Head of caudate nucleus (tissue), 42 donors: Measurements from ENCODE around the gene SDF4.
A peak's percentile ranks its signal among the peaks of the same experiment; 100 is the strongest.

Source experiments
- DNase-seq, 42 donors: peaks; one replicate each; pipeline versions ENCODE4 v3.0.0 to v3.0.0-alpha.2; 2020 to 2021; ENCODE audit warnings: mixed read lengths in 7 of 42
- intact Hi-C: fragments of 100-400 bp; cut with DNase I; formaldehyde crosslinking; loops from one replicate; pipeline ENCODE4 v1.15.0; 2022

SDF4 gene

GRCh38 chr1:1218524-1219200, 13.1 kb downstream of the SDF4 start:
- no peak for DNase-seq
- intact Hi-C loops: no loop called here

DNA sequence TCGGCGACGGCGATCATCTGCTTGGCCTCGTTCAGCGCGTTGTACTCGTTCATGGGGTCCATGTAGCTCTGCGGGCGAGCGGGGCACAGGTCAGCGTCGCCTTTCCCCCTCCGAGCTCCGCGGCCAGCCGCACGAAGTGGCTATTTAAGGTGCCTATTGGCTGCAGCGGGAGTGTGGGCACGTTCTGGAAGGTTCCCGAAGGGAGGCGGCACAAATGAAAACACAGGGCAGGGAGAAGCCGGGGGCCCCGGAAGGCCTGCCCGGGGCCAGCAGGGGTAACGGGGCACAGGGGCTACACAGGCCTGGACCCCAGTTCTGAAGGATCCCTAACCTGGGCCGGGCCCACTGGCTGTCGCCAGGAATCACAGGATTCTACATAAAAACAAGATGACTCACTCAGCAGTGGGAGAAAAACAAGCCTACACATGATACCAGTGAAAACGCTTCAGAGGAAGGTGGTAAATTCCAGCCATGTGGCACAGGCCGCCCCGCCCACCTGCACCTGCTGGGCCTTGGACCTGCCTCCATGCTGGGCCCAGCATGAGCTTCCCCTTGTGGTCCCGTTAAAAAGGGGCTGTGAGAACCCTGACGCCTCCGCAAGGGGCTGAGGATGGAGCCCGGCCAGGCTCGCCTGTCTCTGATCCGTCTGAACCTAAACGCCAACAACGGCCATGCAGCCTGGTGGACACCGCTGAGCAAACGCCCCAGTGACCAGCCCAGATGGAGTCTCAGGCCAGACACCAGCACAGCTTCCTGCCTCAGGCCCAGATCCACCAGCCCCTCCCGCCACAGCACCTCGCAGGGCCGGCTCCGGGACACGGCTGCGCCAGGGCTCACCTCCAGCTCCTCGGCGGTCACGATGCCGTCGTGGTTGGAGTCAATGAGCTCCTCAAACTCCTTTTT, 13.9 kb downstream of the SDF4 start:
- DNase-seq: peak in 3 of 42 donors; percentile 16 to 49 (median 33)
- intact Hi-C loops: no loop called here

- intact Hi-C loops: no loop called here
- no peak for DNase-seq
Measured at GRCh38 chr1:1216770-1217620, 14.8 kb downstream of the SDF4 start.

- intact Hi-C loops: no loop called here
- DNase-seq: no peak
Measured at GRCh38 chr1:1215881-1216605, 15.8 kb downstream of the SDF4 start.

DNA sequence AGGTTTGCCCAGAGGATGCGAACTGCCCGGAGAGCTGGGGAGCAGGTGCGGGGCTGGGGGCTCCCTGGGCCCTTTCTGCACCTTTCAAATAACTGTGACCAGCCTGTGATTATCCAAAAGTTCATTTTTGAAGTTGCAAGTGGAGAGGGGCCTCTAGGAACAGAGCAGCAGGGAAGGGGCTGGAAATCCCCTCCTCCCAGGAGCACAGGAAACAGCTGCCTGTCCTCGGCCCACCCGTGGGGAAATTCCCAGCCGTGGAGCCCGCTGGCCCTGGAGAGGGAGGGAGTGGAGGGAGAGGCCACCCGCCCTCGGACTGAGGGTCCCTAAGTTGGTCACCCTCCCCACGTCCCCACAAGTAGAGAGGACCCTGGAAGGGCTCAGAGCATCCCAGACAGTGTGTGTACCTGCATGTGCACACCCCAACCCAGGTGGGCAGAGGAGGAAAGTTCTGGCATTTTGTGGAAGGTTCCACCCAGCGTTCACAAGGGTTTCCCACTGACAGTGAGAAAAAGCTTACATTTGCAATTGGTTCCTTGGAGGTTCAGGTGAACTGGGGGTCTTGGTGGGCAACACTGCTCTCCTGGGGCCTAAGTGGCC, 16.6 kb downstream of the SDF4 start:
- no peak for DNase-seq
- intact Hi-C loops: no loop called here

GRCh38 chr1:1213345-1214265, 18.2 kb downstream of the SDF4 start, which contains the start of gene TNFRSF4:
TNFRSF4 (minus strand) TSS chr1:1214153; CDS start chr1:1214127, 26 bp downstream.
- peak in 1 of 42 donors; percentile 1 for DNase-seq
- intact Hi-C loops: no loop called here

GRCh38 chr1:1212780-1213344, 18.9 kb downstream of the SDF4 start:
- DNase-seq: peak in 1 of 42 donors; percentile 2
- intact Hi-C loops: no loop called here

GRCh38 chr1:1211541-1212441, 20.0 kb downstream of the SDF4 start:
- intact Hi-C loops: no loop called here
- peak in 1 of 42 donors; percentile 1 for DNase-seq

DNA sequence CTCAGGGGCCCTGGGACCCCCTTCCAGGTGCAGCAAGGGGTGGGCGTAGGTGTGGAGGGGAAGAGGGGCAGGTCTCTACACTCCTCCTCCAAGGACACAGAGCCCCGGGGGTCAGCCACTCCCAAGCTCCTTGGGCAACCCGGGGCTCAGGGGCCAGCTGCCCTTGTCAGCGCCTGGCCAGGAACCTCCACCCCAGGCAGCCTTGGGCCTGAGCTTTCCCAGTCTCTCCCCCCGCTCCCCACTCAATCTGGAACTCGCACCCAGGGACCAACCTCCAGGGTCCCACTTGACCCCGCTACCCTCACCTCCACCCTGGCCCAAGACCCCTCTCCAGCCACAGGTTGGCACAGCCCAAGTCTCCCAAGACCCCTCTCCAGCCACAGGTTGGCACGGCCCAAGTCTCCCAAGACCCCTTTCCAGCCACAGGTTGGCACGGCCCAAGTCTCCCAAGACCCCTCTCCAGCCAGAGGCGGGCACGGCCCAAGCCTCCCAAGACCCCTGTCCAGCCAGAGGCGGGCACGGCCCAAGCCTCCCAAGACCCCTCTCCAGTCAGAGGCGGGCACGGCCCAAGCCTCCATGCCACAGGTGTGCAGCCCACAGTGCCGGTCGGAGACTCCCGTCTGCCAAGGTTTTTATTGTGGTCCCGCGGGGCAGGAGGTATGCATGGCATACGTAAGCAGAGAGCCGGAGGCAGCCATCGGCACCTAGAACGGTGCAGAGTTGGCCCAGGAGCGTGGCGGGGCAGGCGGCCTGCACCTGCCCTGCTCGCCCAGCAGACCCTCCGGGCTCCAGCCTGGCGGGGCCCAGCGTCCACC, 20.9 kb downstream of the SDF4 start:
- intact Hi-C loops: no loop called here
- DNase-seq: peak in 1 of 42 donors; percentile 0

- DNase-seq: peak in 1 of 42 donors; percentile 1
- intact Hi-C loops: no loop called here
Measured at GRCh38 chr1:1208713-1209433, 22.9 kb downstream of the SDF4 start.

GRCh38 chr1:1207571-1207892, 24.3 kb downstream of the SDF4 start:
- DNase-seq: no peak
- intact Hi-C loops: no loop called here

DNA sequence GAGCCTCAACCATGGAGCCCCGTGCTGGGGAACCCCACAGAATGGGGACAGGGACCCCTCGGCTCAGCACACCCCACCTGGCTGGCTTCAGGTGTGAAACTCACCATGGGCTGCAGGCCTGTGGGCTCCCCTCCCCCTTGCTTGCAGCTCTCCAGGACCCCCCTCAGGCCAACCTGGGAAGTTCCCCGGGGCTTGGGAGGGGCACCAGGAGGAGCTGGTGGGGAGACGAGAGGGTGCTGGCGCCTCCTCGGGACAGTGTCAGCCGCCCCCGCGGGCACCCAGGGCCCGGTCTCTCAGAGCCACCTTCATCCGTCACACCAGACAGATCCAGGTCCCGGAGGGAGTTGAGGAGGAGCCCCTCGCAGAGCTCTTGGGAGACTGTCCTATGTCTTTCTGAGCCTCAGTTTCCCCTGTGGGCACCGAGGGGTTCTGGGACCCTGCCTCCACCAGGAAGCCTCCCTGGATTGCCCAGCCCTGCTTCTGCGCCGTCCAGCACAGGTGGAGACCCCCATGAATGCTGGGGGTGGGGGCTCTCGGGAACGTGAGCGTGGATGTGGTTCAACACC, 24.8 kb downstream of the SDF4 start:
- intact Hi-C loops: no loop called here
- DNase-seq: no peak

- peak in 1 of 42 donors; percentile 1 for DNase-seq
- intact Hi-C loops: no loop called here
Measured at GRCh38 chr1:1206376-1206965, 25.3 kb downstream of the SDF4 start, which contains the start of gene TNFRSF18. TNFRSF18 (minus strand) TSS chr1:1206592; CDS start chr1:1206571, 21 bp downstream.
